Endothelial cell of umbilical vein (primary cell): ENCODE results near the gene SCAPER. TPM values are rescaled to one million over a fixed set of nuclear protein-coding genes. Genes with fewer than 3 reads are reported as not detected.

Experiments
- BruUV-seq: library from RNA; stranded (reverse); fragments of 400-500 nt; replicated peaks from 2 replicates; lab custom pipeline; 2021; lab: Mats Ljungman, UMichigan
- CTCF ChIA-PET: fragments of 300-600, 350-600 bp; sonication (Branson Sonifier 250); formaldehyde crosslinking; loops from one replicate; lab custom pipeline; 2021; ENCODE audit warnings: antibody characterized with exemption, inconsistent platforms; lab: Charles Lee
- POLR2A ChIA-PET: fragments of 300-600, 350-600 bp; sonication (Branson Sonifier 250); formaldehyde crosslinking; loops from one replicate; lab custom pipeline; 2021; ENCODE audit warnings: antibody characterized with exemption, inconsistent platforms; lab: Charles Lee
- DNase-seq: peaks from one replicate; pipeline ENCODE4 v3.0.0-alpha.2; 2011; ENCODE audit warnings: low read depth, low spot score
- FAIRE-seq: peaks from 2 replicates; lab custom pipeline; 2011; peaks lifted over from hg19 to GRCh38; lab: Jason Lieb, UNC
- H2AFZ ChIP-seq: 2 replicates; pipeline ENCODE4 v1.6.0; 2012; ENCODE audit warnings: low read depth, low read length, control low read depth, inconsistent platforms
- H3K27ac ChIP-seq: 2 replicates; pipeline ENCODE4 v1.5.1; 2011; ENCODE audit warnings: low read depth, mild to moderate bottlenecking, control low read depth, low read length, moderate library complexity; ENCODE audit not compliant: insufficient read depth
- H3K27me3 ChIP-seq, 2 experiments: 2 replicates each; pipeline versions ENCODE4 v1.6.0 to v1.6.1; 2011; ENCODE audit warnings: low read length in 2 of 2, mixed read lengths in 1 of 2; ENCODE audit not compliant: control insufficient read depth in 2 of 2, insufficient read depth in 2 of 2
- H3K36me3 ChIP-seq, 2 experiments: 2 replicates in 1 of 2; 3 replicates in 1 of 2; pipeline ENCODE4 v1.5.1; 2011; ENCODE audit warnings: low read length in 2 of 2, mild to moderate bottlenecking in 1 of 2, moderate library complexity in 1 of 2; ENCODE audit not compliant: control insufficient read depth in 2 of 2, insufficient read depth in 2 of 2; ENCODE audit errors: extremely low read depth in 1 of 2
- H3K4me1 ChIP-seq: 3 replicates; pipeline ENCODE4 v1.5.1; 2011; ENCODE audit warnings: mild to moderate bottlenecking, low read length; ENCODE audit not compliant: control insufficient read depth, insufficient read depth; ENCODE audit errors: extremely low read depth
- H3K4me2 ChIP-seq: 2 replicates; pipeline ENCODE4 v1.6.1; 2011; ENCODE audit warnings: low read length, control low read depth, mixed read lengths; ENCODE audit not compliant: insufficient read depth
- H3K4me3 ChIP-seq, 3 experiments: fragments of 200-600 bp in 1 of 3; sonication (generic), shearing (Covaris generic) in 1 of 3; replicated peaks in 1 of 3; 2 replicates each; pipeline ENCODE4 v1.5.1; 2011 to 2016; ENCODE audit warnings: control low read depth in 3 of 3, low read length in 3 of 3, mild to moderate bottlenecking in 2 of 3, inconsistent platforms in 1 of 3, low read depth in 1 of 3, moderate library complexity in 1 of 3; ENCODE audit not compliant: insufficient read depth in 1 of 3
- H3K79me2 ChIP-seq: 2 replicates; pipeline ENCODE4 v1.6.0; 2012; ENCODE audit warnings: low read length, inconsistent platforms; ENCODE audit not compliant: control insufficient read depth, insufficient read depth
- H3K9ac ChIP-seq: replicated peaks from 2 replicates; pipeline ENCODE3; 2011; ENCODE audit warnings: low read length, control low read depth; ENCODE audit not compliant: insufficient read depth; ENCODE audit errors: extremely low read depth
- H3K9me1 ChIP-seq: replicated peaks from 3 replicates; pipeline ENCODE4 v1.6.0; 2011; ENCODE audit warnings: mild to moderate bottlenecking, low read length; ENCODE audit not compliant: control insufficient read depth, insufficient read depth; ENCODE audit errors: extremely low read depth
- H3K9me3 ChIP-seq: replicated peaks from 2 replicates; pipeline ENCODE4 v1.5.1; 2012; ENCODE audit warnings: low read length, inconsistent platforms; ENCODE audit not compliant: control insufficient read depth, insufficient read depth
- H4K20me1 ChIP-seq: replicated peaks from 2 replicates; pipeline ENCODE3; 2011; ENCODE audit warnings: mild to moderate bottlenecking, low read length; ENCODE audit not compliant: control insufficient read depth, insufficient read depth; ENCODE audit errors: extremely low read depth
- EZH2 ChIP-seq: IDR thresholded peaks from 2 replicates; pipeline ENCODE4 v1.6.1; 2012; ENCODE audit warnings: borderline replicate concordance, low read depth, mild to moderate bottlenecking, moderate library complexity, low read length, inconsistent platforms; ENCODE audit not compliant: severe bottlenecking
- FOS ChIP-seq: IDR thresholded peaks from 2 replicates; pipeline ENCODE4 v1.6.1; 2011; ENCODE audit warnings: mild to moderate bottlenecking, low read length, moderate library complexity, borderline replicate concordance; ENCODE audit not compliant: insufficient read depth
- GATA2 ChIP-seq: IDR thresholded peaks from 2 replicates; pipeline ENCODE4 v1.7.0; 2011; ENCODE audit warnings: low read depth, mild to moderate bottlenecking, moderate library complexity, mixed read lengths, low read length; ENCODE audit not compliant: insufficient read length, insufficient read depth
- JUN ChIP-seq: IDR thresholded peaks from 2 replicates; pipeline ENCODE4 v1.6.1; 2011; ENCODE audit warnings: borderline replicate concordance, low read depth; ENCODE audit not compliant: insufficient read length, insufficient read depth
- MYC ChIP-seq: IDR thresholded peaks from one replicate; pipeline ENCODE4 v1.6.1; 2011; ENCODE audit warnings: mild to moderate bottlenecking, low read depth, low read length
- POLR2A ChIP-seq: IDR thresholded peaks from 2 replicates; pipeline ENCODE4 v1.6.1; 2012; ENCODE audit warnings: low read depth, mild to moderate bottlenecking, control low read depth, low read length
- POLR2AphosphoS5 ChIP-seq: IDR thresholded peaks from 2 replicates; pipeline ENCODE4 v1.6.1; 2012; ENCODE audit warnings: low read depth, mild to moderate bottlenecking, control low read depth, low read length, moderate library complexity; ENCODE audit not compliant: insufficient read depth
- dilution Hi-C: fragments of 300-500 bp; cut with MboI; formaldehyde crosslinking; loops from one replicate; pipeline ENCODE4 v1.15.0; 2019; ENCODE audit warnings: low sequenced_read_pairs; ENCODE audit not compliant: extremely low pct_ligation_motif_present
- intact Hi-C: fragments of 100-400 bp; cut with micrococcal nuclease; formaldehyde crosslinking; loops from one replicate; pipeline ENCODE4 v1.10.0; 2022
- polyA plus RNA-seq, 4 experiments: library from polyadenylated mRNA; depleted of rRNA in 3 of 4; stranded (reverse) in 3 of 4; unstranded in 1 of 4; fragments of >200 nt; gene quantifications; 2 replicates each; pipeline versions ENCODE4 v1.2.1 to v1.2.3, GENCODE V29; 2011 to 2012; ENCODE audit warnings: missing spikeins in 1 of 4
- total RNA-seq: library from RNA; stranded (reverse); gene quantifications from 2 replicates; pipeline ENCODE4 v1.2.3, GENCODE V29; 2021
- TF ChIP-seq, protein P1 (sequence below), 2 donors: IDR thresholded peaks; 1 replicate in 1 of 2; 2 replicates in 1 of 2; pipeline ENCODE4 v1.5.1; 2011; ENCODE audit warnings: low read length in 2 of 2, mild to moderate bottlenecking in 2 of 2, moderate library complexity in 2 of 2, control low read depth in 1 of 2, inconsistent platforms in 1 of 2, low read depth in 1 of 2; ENCODE audit not compliant: insufficient read depth in 1 of 2; ENCODE audit errors: extremely low read depth in 1 of 2
- TF ChIP-seq, protein P2 (sequence below): IDR thresholded peaks from 2 replicates; pipeline ENCODE4 v1.6.1; 2011; ENCODE audit not compliant: insufficient read depth, insufficient read length

The SCAPER gene
- total and polyA plus RNA-seq, 2 donors (not counting 3 experiments of a cell fraction or from before 2014, with no cell fraction given) = 2.7 to 12.7 TPM

DNA sequence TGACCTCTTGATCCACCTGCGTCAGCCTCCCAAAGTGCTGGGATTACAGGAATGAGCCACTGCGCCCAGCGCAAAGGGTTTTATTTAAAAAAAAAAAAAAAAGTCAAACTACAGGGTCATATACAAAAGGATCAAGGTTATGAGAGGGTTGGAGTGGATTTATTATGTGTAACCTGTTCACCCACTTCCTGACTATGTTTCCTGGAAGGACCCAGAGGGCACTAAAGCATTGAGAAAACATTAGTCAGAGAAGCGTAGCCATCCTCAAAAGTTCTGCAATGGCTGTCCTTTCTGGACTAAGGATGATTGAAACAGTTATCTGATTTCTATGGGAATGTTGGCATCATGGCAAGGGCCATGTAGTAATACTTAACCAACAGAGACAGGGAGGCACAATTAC is 7.3 kb upstream of the SCAPER start:
- dilution Hi-C loops (no loop called here), intact Hi-C loops (no loop called here)
- Histone ChIP-seq H2AFZ (no peak overlapping the region), H3K27ac (no peak overlapping the region), H3K4me2 (no peak overlapping the region), H3K36me3 (no peaks in the 10 kb centered on the region), H3K9ac (no peak overlapping the region), H3K4me3 (no peak overlapping the region), H3K79me2 (no peaks in the 10 kb centered on the region), H3K9me1 (no peaks in the 10 kb centered on the region), H3K4me1 (no peaks in the 10 kb centered on the region), H3K27me3 (peaks cover 10 to 11% of the 10 kb centered on the region in 2 experiments), H4K20me1 (no peaks in the 10 kb centered on the region), H3K9me3 (no peaks in the 10 kb centered on the region)
- ChIA-PET CTCF (no interaction called here), POLR2A (no interaction called here)
- DNase-seq = no peak
- no TSS peak for BruUV-seq
- TF ChIP-seq POLR2AphosphoS5 = no peak
- no peak for TF ChIP-seq EZH2
- TF ChIP-seq, protein P1, sequence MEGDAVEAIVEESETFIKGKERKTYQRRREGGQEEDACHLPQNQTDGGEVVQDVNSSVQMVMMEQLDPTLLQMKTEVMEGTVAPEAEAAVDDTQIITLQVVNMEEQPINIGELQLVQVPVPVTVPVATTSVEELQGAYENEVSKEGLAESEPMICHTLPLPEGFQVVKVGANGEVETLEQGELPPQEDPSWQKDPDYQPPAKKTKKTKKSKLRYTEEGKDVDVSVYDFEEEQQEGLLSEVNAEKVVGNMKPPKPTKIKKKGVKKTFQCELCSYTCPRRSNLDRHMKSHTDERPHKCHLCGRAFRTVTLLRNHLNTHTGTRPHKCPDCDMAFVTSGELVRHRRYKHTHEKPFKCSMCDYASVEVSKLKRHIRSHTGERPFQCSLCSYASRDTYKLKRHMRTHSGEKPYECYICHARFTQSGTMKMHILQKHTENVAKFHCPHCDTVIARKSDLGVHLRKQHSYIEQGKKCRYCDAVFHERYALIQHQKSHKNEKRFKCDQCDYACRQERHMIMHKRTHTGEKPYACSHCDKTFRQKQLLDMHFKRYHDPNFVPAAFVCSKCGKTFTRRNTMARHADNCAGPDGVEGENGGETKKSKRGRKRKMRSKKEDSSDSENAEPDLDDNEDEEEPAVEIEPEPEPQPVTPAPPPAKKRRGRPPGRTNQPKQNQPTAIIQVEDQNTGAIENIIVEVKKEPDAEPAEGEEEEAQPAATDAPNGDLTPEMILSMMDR (IDR thresholded peaks at IDR 0.05; ENCODE audit: extremely low read depth in 1 of 2, insufficient read depth in 1 of 2, low read depth in 1 of 2, low read length in 2 of 2) = no peak
- TF ChIP-seq POLR2A = no peak
- TF ChIP-seq, protein P2, sequence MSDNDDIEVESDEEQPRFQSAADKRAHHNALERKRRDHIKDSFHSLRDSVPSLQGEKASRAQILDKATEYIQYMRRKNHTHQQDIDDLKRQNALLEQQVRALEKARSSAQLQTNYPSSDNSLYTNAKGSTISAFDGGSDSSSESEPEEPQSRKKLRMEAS = no peak
- no peak for TF ChIP-seq MYC
- no peak for TF ChIP-seq FOS
- TF ChIP-seq GATA2 = no peak
- no peak for TF ChIP-seq JUN
- no peak for FAIRE-seq
